ENCODE data around the gene PIGN. TPM values are rescaled to one million over a fixed set of nuclear protein-coding genes. Genes with fewer than 3 reads are reported as not detected.

The PIGN gene
- total RNA-seq, 2 donors from 2014 or later = 38.2 to 48.8 TPM

GRCh38 chr18:62070302-62070701 is 116.6 kb downstream of the PIGN start:
- Histone ChIP-seq H3K27ac (ENCODE audit: low read depth, low read length) (no peak overlapping the region), H3K4me1 (ENCODE audit: control insufficient read depth, insufficient read depth, low read length) (no peaks in the 10 kb centered on the region), H3K27me3 (ENCODE audit: control insufficient read depth, insufficient read depth, low read length, poor library complexity, severe bottlenecking) (no peaks in the 10 kb centered on the region), H3K9ac (ENCODE audit: extremely low read depth, low read length, poor library complexity, severe bottlenecking) (no peak overlapping the region), H3K9me3 (ENCODE audit: control insufficient read depth, low read length) (no peaks in the 10 kb centered on the region), H3K4me3 (ENCODE audit: low read length) (no peak overlapping the region), H3K36me3 (ENCODE audit: control insufficient read depth, insufficient read depth, low read length) (peaks cover 7% of the 10 kb centered on the region)
- Mint-ChIP-seq H3K36me3 (ENCODE audit: low read depth) (peaks cover 2% of the 10 kb centered on the region), H3K27me3 (ENCODE audit: insufficient read depth) (no peaks in the 10 kb centered on the region), H3K4me3 (no peak overlapping the region), H3K4me1 (no peaks in the 10 kb centered on the region), H3K9me3 (no peaks in the 10 kb centered on the region), H3K27ac (no peak overlapping the region)
- no peak for DNase-seq
- TF ChIP-seq CTCF (conservative IDR thresholded peaks at IDR 0.05) = no peak
- 94 to 96% methylated on average over 2 of the region's 2 CpGs for WGBS, 2 experiments (ENCODE audit: insufficient coverage in 1 of 2, insufficient read length in 1 of 2)

- no peak overlapping the region for H3K27ac Mint-ChIP-seq
- Histone ChIP-seq H3K36me3 (ENCODE audit: control insufficient read depth, insufficient read depth, low read length) (peaks cover 7% of the 10 kb centered on the region), H3K27me3 (ENCODE audit: control insufficient read depth, insufficient read depth, low read length, poor library complexity, severe bottlenecking) (no peaks in the 10 kb centered on the region), H3K27ac (ENCODE audit: low read depth, low read length) (no peak overlapping the region), H3K9ac (ENCODE audit: extremely low read depth, low read length, poor library complexity, severe bottlenecking) (no peak overlapping the region), H3K4me3 (ENCODE audit: low read length) (no peak overlapping the region), H3K4me1 (ENCODE audit: control insufficient read depth, insufficient read depth, low read length) (no peaks in the 10 kb centered on the region), H3K9me3 (ENCODE audit: control insufficient read depth, low read length) (no peaks in the 10 kb centered on the region)
- no peaks in the 10 kb centered on the region for H3K9me3 Mint-ChIP-seq
- no peaks in the 10 kb centered on the region for H3K27me3 Mint-ChIP-seq (ENCODE audit: insufficient read depth)
- no peaks in the 10 kb centered on the region for H3K4me1 Mint-ChIP-seq
- 92 to 100% methylated on average over 1 to 2 of the region's 2 CpGs for WGBS, 2 experiments (ENCODE audit: insufficient coverage in 1 of 2, insufficient read length in 1 of 2)
- H3K36me3 Mint-ChIP-seq (ENCODE audit: low read depth) = peaks cover 4% of the 10 kb centered on the region
- no peak for TF ChIP-seq CTCF (conservative IDR thresholded peaks at IDR 0.05)
- no peak overlapping the region for H3K4me3 Mint-ChIP-seq
- DNase-seq = no peak
These were observed 117.3 kb downstream of the PIGN start for GRCh38 chr18:62069556-62069955.

GRCh38 chr18:62066102-62066818 is 120.6 kb downstream of the PIGN start:
- WGBS, 2 experiments (ENCODE audit: insufficient coverage in 1 of 2, insufficient read length in 1 of 2) = 93% methylated on average over 5 of the region's 5 CpGs
- H3K27ac Mint-ChIP-seq = no peak overlapping the region
- no peak overlapping the region for H3K27ac ChIP-seq (ENCODE audit: low read depth, low read length)

More at GRCh38 chr18:62066102-62066818, 120.6 kb downstream of the PIGN start:
- peaks cover 7% of the 10 kb centered on the region for H3K36me3 ChIP-seq (ENCODE audit: control insufficient read depth, insufficient read depth, low read length)
- no peak for TF ChIP-seq CTCF (conservative IDR thresholded peaks at IDR 0.05)
- no peaks in the 10 kb centered on the region for H3K27me3 Mint-ChIP-seq (ENCODE audit: insufficient read depth)
- no peaks in the 10 kb centered on the region for H3K4me1 Mint-ChIP-seq
- no peak overlapping the region for H3K4me3 ChIP-seq (ENCODE audit: low read length)
- no peaks in the 10 kb centered on the region for H3K9me3 ChIP-seq (ENCODE audit: control insufficient read depth, low read length)
- no peak overlapping the region for H3K4me3 Mint-ChIP-seq
- no peaks in the 10 kb centered on the region for H3K4me1 ChIP-seq (ENCODE audit: control insufficient read depth, insufficient read depth, low read length)
- H3K9me3 Mint-ChIP-seq = no peaks in the 10 kb centered on the region
- no peak overlapping the region for H3K9ac ChIP-seq (ENCODE audit: extremely low read depth, low read length, poor library complexity, severe bottlenecking)
- H3K27me3 ChIP-seq (ENCODE audit: control insufficient read depth, insufficient read depth, low read length, poor library complexity, severe bottlenecking) = no peaks in the 10 kb centered on the region
- peaks cover 6% of the 10 kb centered on the region for H3K36me3 Mint-ChIP-seq (ENCODE audit: low read depth)
- DNase-seq = no peak

All from endodermal cell (in vitro differentiated cells).